GM19328 (cell line): ENCODE results near the gene SH3TC2.

Experiments used
- ATAC-seq: cut with Tn5 transposase; IDR thresholded peaks from one replicate; pipeline ENCODE4 v1.9.1; 2021; ENCODE audit warnings: mild to moderate bottlenecking, moderate library complexity; ENCODE audit not compliant: unreplicated experiment

Gene SH3TC2

DNA sequence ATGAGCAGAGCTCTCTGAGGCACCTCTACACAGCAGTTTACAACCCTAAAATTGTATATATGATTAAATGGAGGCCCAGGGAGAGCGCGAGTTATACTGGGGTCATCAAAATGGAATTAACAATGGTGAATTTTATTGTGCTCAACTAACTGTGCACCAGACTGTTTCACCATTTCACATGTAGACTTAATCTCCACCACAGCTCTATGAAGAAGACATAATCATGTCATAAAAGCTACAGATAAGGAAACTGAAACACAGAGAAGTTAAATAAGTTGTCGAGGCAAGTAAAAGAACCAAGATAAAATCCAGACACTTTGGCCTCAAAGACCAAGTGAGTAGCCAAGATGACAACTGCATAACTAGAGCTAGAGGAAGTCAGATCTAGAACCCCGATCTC lies 1.5 kb downstream of the SH3TC2 start:
- no peak for ATAC-seq

DNA sequence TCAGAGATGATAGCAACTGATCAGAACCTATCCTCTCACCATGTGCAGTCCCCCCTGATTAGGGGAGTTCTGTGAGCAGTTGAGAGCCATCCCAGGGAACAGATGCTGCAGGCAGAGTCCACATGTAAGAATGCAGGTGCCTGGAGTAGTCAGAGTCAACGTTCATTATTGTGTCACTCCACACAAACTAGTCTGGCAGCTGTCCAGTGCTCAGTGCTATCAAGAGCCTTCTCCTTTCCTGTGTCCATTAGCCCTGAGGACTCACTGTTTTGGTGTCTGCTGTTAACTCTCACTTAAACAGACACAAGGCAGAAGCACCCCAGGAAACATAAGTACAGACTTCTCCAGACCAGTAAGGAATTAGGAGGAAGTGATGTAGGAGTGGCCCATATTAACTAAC lies 2.5 kb downstream of the SH3TC2 start:
- no peak for ATAC-seq

DNA sequence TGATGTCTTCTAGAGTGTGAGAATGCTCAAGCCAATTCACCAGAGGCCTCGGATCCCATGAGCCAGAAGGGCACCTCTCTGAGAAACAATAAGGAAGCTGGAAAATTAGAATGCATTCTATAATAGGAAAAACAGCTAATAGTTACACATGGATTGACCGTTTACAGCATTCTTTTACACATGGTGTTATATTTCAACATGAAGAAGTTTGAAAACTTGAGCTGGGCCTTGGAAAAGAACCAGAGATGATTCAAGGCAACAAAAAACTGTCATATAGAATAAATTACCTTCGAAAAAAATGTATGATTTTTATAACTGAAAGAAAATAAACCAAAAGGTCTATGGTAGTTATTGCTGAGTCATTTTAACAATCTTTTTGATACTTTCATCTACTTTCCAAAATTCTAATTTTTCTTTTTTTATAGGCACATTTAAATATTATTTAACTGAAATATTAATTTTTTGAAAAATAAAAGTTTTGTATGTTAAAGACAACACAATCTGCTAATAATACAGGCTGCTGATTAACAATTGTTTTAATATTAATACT lies 6.2 kb downstream of the SH3TC2 start:
- no peak for ATAC-seq

DNA sequence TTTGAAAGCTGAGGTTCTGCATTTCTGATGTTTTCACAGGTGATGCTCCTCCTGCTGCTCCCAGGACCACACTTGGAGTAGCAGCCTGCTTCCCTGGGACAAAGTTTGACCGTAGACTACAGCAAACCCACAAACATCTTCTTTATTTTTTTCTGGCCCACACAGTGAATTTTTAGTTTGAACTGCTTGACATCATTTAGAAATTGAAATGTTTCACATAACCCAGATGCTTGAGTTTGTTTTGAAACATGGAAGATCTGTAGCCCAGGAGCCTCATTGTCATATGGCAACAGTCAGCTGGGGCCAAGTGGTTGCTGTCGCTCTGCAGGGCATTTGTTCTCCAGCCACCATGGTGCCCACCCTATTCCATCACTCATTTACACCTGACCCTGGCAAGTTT lies 8.4 kb downstream of the SH3TC2 start:
- no peak for ATAC-seq

DNA sequence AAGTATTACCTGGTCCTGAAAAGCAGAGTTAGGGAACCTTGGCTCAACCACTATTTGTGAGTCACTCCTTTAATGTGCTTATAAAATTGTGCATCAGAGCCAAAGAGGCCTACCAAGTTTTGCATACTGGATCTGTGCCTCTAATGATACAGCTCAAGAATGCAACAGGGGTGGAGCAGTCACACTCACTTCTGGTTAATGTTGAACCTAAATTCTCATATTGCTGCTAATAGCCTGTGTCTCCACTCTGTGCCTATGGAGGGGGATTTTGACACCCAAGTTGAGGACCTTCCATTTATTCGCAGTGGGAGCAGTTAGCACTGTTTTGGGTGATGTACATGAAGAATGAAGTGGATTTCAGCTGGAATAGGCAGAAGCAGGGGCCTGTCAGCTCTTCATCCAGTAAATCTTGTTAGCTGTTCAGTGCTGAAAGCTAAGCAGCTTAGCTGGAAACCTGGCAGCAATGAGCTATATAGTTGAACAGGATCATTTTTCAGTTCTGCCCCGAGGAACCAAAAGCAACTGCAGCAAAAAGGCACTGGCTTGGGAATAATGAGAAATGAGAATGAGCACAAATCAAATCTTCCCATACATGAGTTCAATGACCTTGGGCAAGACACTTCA lies 9.7 kb downstream of the SH3TC2 start:
- no peak for ATAC-seq

DNA sequence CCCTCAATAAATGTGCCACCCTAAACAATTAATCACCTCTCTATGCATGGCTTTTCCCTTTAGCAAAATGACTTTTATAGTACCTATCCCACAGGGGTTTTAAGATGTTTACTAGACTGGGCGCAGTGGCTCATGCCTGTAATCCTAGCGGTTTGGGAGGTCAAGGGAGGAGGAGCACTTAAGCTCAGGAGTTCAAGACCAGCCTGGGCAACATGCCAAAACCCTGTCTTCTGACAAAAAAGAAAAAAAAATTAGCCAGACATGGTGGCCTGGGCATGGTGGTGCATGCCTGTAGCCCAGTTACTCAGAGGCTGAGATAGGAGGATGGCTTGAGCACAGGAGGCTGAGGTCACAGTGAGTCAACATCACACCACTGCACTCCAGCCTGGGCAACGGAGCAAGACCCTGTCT lies 13.5 kb downstream of the SH3TC2 start:
- no peak for ATAC-seq

DNA sequence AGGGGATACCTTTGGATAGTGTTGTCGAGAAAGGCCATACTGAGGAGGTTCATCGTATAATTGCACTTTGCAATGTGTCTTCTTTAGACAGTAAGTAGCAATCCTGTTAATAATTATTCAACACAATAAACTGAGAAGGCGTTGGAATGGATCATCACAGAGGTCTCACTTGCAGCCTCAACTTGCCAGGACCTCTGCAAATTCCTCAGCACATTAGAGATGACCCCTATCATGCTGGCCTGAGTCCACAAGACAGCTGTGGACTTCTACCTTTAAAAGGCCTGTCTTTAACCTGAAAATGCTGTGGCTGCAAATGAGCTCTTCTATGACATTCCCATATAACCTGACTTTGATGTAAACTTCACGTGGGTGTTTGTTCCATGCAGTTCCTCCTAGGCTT lies 14.1 kb downstream of the SH3TC2 start:
- ATAC-seq = no peak

DNA sequence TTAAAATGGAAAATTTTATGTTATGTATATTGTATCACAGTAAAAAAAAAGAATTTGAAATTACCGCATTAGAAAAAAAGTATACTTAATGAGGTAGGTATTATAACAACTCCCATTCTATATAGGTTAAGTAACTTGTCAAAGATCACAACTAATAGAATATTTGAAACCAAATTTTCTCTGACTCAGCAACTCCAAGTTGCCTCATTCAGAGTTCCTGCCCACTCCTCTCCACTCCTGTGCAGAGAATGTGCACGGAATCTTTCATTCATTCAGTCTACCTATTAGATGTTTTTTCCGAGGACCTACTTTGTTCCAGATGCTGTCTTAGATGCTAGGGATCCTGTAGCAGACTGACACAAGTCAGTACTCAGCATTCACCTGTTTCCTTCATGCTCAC lies 15.4 kb downstream of the SH3TC2 start:
- ATAC-seq = no peak

DNA sequence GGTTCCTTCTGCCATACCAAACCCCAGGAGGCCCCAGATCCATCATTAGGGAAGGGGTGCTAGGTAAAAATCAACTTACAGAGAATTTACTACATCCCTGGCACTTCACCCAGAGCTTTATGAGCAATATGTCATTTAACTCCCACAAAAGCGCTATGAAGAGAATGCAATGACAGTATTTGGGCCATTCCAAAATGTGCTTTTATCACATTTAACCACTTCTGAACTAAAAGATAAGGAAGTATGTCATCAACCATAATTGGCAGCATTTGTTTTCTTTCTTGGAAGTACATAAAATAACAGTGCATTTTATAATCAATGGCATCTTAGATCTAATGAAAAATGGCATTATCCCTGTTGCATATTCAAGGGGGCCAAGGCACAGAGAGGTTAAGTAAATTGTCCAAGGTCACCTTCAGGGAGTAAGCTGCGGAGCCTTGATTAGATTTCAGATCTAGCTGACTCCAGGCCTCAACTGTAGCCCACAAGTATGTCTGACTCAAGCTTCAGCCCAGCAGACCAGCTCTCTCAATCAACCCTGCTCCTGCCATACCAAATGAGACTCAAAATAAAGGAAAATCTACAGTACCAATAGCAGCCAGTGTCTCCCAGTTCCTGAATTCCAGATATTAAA lies 16.5 kb downstream of the SH3TC2 start:
- ATAC-seq = no peak

DNA sequence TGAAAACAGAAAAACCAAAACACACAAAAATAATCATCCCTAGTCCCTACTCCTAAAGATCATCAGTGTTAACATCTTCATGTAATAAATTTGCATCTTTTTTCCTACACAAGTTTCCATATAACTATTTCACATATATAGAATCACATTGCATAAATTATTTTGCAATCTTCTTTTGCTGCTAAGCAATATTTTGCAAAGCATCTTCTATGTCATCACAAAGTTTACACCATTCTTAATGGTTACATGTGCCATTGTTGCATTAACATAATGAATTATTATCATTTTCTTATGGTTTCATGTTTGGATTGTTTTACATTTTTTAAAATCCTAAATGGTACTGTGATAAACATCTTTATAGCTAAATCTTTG lies 17.8 kb downstream of the SH3TC2 start:
- ATAC-seq = no peak

DNA sequence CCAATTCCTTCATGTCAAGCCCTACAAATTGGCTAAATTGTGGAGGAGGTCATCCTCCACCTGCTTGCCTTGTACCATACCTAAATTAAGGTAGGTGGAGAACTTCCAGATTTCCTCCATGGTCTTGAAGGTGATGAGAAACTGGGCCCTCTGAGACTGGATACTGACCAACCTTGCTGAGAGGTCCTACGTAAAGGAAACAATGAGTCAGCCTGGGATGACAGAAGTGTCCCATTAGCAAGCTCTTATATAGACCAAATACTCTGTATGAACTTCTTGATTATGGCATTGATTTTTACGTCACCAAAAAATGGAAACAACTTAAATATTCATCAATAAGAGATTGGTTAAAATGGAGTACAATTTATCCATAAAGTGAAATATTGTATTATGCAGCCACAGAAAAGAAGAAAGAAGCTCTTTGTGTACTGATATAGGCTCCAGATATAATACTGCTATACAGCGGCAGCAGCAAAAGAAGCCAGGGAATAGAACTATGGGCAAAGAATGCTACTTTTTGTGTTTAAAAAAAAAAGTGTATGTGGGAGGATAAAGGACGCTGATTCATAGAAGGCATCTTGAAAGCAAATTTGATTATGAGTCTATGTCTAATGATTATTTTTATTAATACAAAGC lies 18.3 kb downstream of the SH3TC2 start:
- no peak for ATAC-seq

DNA sequence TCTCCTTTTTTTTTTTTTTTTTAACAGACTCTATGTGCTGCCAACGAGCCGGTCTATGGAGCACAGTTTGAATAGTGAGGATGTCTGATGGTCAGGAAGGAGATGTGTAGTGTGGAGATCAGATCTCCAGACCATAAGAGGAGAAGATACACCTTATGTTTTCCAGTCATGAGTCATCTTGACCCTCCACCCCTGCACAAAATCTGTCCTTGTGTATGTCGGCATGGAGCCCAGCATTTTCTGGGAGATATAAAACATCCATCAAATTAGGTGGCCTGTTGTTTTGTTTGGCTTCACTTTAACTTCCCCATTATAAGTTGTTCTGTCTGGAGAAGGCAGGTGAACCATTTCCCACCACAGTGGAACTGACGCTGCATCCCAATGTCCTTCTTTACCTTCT lies 19.2 kb downstream of the SH3TC2 start:
- no peak for ATAC-seq

DNA sequence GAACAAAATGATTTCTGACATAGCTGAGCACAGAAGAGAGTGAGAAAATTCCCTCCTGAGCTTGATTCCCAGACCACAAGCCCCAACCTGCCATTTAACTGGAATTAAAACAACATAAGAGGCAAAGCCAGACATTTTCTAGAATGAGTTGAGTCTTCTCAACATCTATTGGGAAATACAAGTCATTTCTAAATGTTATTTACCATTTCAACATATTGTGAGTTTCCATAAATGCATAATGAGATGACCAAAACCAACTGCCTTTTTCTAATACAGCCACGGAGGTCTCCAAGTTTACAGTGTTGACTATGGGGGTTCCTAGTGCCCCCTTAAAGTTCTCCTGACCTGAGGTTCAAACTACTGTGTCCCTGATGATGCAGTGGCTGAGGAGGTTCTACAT lies 20.0 kb downstream of the SH3TC2 start:
- ATAC-seq = no peak

DNA sequence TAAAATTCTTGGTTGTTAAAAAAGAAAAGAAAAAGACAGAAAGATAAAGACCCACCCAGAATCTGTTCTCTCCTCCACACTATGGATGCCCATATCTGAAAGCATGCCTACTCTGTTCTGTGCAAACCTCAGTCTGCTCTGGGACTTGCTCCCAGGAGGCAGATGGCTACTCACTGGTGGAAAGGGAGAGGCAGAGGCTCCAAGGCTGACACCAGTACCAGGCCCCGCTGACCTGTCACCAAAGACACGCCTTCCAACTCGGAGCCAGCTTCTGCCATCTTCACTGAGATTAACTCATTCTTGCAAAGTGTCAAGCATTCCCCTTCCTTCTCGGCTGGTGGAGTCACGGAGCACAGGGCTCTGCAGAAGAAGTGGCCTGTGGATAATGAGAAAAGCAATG lies 21.6 kb downstream of the SH3TC2 start:
- ATAC-seq = no peak

DNA sequence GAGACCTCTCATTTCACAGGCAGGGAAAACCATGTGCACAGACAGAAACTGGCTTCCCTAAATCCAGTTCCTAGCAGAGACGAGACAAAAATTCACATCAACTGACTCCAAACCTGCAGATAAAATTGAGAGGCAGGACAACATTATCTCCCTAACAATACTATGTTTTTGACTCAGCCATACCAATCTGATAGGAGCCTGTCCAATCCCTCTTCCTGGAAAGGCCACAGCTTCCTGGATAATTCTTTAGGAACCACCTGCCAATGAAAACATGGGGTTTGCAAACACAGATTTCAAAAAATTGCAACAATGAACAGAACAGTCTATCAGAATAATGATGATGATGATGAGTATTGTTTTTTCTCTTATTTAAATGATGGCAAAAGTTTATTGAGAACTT lies 22.4 kb downstream of the SH3TC2 start:
- ATAC-seq = no peak

DNA sequence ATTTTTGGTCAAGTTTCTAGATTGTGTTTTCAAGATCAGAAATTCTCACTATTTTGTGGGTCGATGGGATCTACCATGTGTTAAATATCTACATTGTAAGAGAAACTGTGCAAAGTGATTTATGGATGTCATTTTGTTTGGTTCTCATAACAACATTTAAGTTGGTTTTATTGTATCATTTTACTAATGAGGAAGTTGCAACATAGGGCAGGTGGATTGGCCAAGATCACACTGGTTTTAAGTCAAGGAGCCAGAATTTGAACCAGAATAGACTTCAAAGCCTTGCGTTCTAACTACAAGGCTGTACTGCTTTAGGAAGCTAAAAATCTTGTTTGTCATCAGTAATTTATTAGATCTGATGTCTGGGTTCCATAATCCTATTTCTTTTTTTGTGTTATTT lies 23.4 kb downstream of the SH3TC2 start:
- ATAC-seq = no peak

DNA sequence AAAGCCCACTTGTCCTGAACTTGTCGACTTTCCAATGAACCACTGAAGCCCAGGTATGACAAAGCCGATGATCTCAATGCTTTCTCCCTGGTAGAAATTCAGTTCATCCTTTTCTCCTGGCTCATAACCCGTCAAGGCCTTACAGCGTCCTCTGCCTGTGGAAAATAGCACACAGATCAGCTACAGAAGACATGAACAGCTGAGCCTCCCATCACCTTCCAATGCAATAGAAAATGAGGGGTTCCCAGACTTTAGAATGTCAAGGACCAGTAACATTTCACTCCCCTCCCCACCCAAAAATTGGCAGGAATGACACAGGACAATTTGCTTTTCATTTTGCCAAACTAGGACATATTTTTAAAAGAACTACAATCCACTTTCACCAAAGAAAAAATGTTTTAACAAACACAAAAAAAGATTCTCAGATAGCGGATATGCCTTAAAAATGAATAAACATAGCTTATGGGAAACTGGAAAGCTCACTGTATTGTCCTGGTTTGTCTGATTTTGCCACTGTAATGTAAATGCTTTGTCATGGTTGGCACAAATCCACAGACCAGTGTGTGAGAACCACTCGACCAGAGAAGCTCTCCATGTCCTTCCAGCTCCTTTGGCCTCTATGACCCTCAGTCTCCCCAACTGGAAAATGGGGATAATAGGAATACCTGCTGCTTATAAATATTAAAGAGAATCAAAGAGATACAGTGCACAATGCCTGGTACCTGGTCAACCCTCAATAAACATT lies 24.4 kb downstream of the SH3TC2 start:
- ATAC-seq = no peak

DNA sequence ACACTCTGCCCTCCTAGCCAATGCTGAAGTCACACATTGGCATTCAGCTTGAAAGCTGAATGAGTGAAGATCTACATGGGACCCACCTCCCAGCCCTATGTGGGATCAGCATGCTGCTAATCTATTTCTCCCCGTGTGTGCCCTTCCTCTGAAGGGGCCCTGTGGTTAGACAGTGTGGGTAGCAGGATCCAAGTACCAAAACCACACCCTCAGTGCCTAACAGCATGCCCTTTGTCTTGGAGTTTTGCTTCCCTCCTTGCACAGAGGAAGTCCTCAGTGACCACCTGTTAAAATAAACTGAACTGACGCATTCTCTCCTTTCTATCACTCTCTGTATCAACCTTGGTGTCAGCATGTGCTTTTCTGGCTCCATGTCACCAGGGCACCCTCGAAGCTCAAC lies 25.0 kb downstream of the SH3TC2 start:
- no peak for ATAC-seq

DNA sequence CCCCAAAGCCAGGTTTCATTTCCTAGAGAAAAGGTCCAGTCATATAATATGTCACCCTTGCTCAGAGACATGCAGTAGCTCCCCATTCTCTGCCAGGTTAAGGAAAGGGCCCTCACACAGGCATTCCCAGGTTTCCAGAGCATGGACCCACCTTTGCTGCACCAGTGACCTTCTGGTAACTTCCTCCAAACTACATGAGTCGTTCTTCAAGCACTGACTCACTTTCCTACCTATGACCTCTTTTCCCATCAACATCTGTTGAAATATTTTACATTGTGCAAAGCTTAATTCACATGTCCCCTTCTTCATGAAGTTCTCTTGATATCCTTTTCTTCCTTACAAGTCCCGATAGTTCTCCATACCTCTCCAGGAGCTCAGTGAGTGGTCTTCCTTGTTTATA lies 25.9 kb downstream of the SH3TC2 start:
- ATAC-seq = no peak

DNA sequence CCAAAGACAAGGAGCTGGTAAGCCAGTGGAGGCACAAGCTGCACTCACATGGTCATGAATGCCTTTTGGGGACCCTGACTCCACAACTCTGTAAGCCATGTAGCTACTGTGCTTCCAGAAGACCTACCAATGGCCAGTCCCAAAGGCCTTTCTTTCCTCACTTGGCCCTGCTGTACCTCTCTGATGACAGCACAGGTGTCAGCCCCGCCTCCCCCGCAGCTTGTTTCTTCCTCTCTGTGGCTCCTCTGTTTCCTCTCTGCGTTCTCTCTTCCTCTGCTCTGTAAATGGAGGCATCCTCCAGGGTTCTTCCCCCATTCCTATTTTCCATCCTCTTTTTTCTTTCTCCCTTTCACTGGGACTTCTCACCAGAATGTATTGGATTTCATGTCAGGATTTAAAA lies 26.7 kb downstream of the SH3TC2 start:
- no peak for ATAC-seq

DNA sequence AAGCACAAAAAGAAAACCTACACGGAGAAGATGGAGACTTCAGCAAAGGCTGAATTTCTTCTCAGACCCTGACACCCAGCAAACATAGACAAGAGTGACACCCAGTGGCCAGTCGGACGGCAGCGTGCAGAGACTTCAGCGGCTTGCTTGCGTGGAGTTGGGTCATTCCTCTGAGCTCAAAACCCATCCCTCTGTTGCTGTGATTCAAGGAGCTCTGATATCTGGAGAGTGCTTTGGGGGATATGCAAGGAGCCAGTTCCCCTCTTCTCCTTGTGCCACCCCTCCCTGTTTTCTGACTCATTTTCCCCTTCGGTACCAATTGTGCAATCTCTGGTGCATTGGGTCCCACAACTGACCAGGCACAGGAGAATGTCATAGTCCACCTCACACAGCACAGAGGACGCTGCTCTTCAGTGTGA lies 27.5 kb downstream of the SH3TC2 start:
- ATAC-seq = no peak
